BJ (cell line): ENCODE data around the gene CDHR4. TPM values are rescaled to one million over a fixed set of nuclear protein-coding genes. Genes with fewer than 3 reads are reported as not detected.

Source experiments
- CTCF ChIA-PET: fragments of 350-600 bp; formaldehyde crosslinking; extraction: SDS; loops from one replicate; lab custom pipeline; 2021; ENCODE audit warnings: antibody characterized with exemption, inconsistent platforms; lab: Yijun Ruan, JAX
- POLR2A ChIA-PET: fragments of 300-600 bp; sonication (Branson Sonifier 250); formaldehyde crosslinking; extraction: SDS; loops from one replicate; lab custom pipeline; 2021; ENCODE audit warnings: antibody characterized with exemption; lab: Charles Lee
- DNase-seq: peaks from one replicate; pipeline ENCODE4 v3.0.0-alpha.2; 2011; ENCODE audit warnings: low read depth
- H3K27me3 ChIP-seq: 2 replicates; pipeline ENCODE4 v1.6.0; 2011; ENCODE audit warnings: low read length; ENCODE audit not compliant: control insufficient read depth, insufficient read depth
- H3K36me3 ChIP-seq: 2 replicates; pipeline ENCODE4 v1.5.1; 2011; ENCODE audit warnings: low read length; ENCODE audit not compliant: control insufficient read depth, insufficient read depth
- H3K4me3 ChIP-seq: 2 replicates; pipeline ENCODE4 v1.5.1; 2011; ENCODE audit warnings: low read depth, mild to moderate bottlenecking, control low read depth, low read length
- CTCF ChIP-seq: IDR thresholded peaks from 2 replicates; pipeline ENCODE4 v1.5.1; 2011; ENCODE audit warnings: low read depth, mild to moderate bottlenecking, control low read depth, inconsistent platforms, low read length, moderate library complexity; ENCODE audit not compliant: insufficient read depth
- polyA plus RNA-seq: library from polyadenylated mRNA; depleted of rRNA; stranded (reverse); fragments of >200 nt; gene quantifications from 2 replicates; pipeline ENCODE4 v1.2.3, GENCODE V29; 2011

Gene CDHR4
- polyA plus RNA-seq, 1 experiment, result not detected

GRCh38 chr3:49790626-49791411 lies 8.9 kb downstream of the CDHR4 start:
- Histone ChIP-seq H3K4me3 (no peak overlapping the region), H3K27me3 (no peaks in the 10 kb centered on the region), H3K36me3 (no peaks in the 10 kb centered on the region)
- ChIA-PET POLR2A (no interaction called here), CTCF (no interaction called here)
- TF ChIP-seq CTCF, result no peak
- no peak for DNase-seq

DNA sequence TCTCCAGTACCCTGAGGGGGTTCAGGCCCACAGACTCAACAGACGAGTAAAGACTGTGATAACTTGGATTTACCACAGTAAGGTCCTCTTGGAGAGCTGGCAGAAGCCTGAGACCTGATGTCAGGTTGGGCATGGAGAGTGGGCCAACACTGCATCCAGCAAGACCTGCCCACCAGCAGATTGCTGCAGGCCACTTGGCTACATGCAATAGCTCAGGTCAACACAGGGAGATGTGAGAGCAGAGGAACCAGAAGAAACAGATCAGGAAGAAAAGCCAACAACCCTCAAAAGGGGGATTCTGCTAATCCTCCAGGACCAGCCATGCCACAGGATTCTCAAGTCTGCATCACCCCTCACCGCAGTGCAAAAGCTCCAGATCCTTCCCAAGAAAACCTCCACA lies 11.6 kb downstream of the CDHR4 start:
- Histone ChIP-seq H3K27me3 (no peaks in the 10 kb centered on the region), H3K36me3 (no peaks in the 10 kb centered on the region), H3K4me3 (no peak overlapping the region)
- ChIA-PET POLR2A (no interaction called here), CTCF (interaction anchor here (1.9 to 2.5 kb wide), 2 partner anchors 12 to 15 kb away, joined by 5 to 13 read pairs; partner anchors contain the start of genes CDHR4 and INKA1)
- DNase-seq, result no peak
- no peak for TF ChIP-seq CTCF

- ChIA-PET POLR2A (interaction anchor here (0.6 kb wide), 1 partner anchor 21 kb away, joined by 5 read pairs; no protein-coding TSS in a partner anchor), CTCF (interaction anchor here (1.3 to 2.5 kb wide), 3 partner anchors 12 to 118 kb away, joined by 3 to 13 read pairs (median 5); partner anchors contain the start of genes CDHR4 and INKA1)
- no peak for TF ChIP-seq CTCF
- Histone ChIP-seq H3K27me3 (no peaks in the 10 kb centered on the region), H3K36me3 (0 out of 2 replicates have a peak, but pooled peaks cover 1% of the 10 kb centered on the region), H3K4me3 (no peak overlapping the region)
- DNase-seq, result no peak
These were observed 12.1 kb downstream of the CDHR4 start for GRCh38 chr3:49787536-49787935.

GRCh38 chr3:49787182-49787464 lies 12.6 kb downstream of the CDHR4 start:
- Histone ChIP-seq H3K4me3 (no peak overlapping the region; the same call in 1 of the 2 replicates), H3K36me3 (0 out of 2 replicates have a peak, but pooled peaks cover 1% of the 10 kb centered on the region), H3K27me3 (no peaks in the 10 kb centered on the region)
- no peak for DNase-seq
- ChIA-PET POLR2A (interaction anchor here (0.6 kb wide), 1 partner anchor 21 kb away, joined by 5 read pairs; no protein-coding TSS in a partner anchor), CTCF (interaction anchor here (1.3 to 2.5 kb wide), 3 partner anchors 13 to 119 kb away, joined by 3 to 13 read pairs (median 5); partner anchors contain the start of genes CDHR4 and INKA1)
- TF ChIP-seq CTCF, result no peak
